ENCODE data around the gene PLTP. TPM values are rescaled to one million over a fixed set of nuclear protein-coding genes. Genes with fewer than 3 reads are reported as not detected.
"Not testable (repeated sequence)": the region's sequence is repeated elsewhere in the genome, so short reads cannot be mapped to it uniquely, and the experiment has no call there.

The PLTP gene
- total RNA-seq, 1 experiment from 2014 or later: 1.4 TPM

DNA sequence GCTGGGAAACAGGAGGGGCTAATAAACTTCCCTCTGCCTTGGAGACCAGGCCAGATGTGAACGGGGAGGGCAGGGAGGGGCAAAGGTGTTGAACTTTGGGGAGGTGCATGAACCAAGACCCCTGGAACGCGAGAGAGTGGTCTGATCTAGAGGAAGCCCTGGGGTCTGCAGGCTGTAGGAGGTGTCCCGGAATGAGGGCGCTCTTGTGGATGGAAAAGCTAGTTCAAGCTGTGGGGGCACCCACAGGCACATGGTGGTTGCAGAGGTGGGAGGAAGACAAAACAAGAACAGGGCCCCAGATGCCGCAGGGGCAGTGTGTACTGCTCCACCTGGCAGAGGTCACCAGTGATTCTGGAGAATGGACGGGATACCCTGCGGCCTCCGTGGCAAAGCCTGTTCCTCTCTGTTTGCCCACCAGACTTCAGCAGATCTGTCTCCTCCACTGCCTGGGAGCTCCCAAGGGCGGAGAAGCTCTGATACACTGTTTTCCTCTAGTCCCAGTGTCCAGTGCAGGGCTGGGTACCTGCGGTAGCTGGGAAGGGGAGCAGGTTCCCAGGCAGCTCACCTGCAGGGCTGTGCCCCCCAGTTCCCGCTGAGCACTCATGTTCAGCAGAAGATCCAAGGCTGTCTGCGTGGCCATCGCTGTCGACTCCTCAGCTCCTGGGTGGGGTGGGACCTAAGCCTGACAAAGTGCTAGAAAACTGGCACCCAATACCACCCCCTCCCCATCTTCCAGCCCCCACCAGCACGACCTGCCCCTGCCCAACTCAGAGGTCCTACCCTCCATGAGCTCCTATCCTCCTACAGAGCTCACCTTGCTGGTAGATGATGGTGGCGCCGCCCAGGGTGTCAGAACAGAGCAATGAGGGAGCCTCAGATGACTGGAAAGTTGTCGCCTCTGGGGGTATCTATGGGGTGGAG is 45.3 kb upstream of the PLTP start:
- Mint-ChIP-seq H3K27me3 (ENCODE audit: unreplicated experiment) (no peaks in the 10 kb centered on the region), H3K9me3 (ENCODE audit: low read depth, unreplicated experiment) (no peaks in the 10 kb centered on the region), H3K4me1 (ENCODE audit: low read depth, unreplicated experiment) (no peaks in the 10 kb centered on the region), H3K27ac (ENCODE audit: unreplicated experiment) (no peak overlapping the region), H3K4me3 (ENCODE audit: low read depth, unreplicated experiment) (no peak overlapping the region), H3K36me3 (ENCODE audit: insufficient read depth, unreplicated experiment) (peaks cover 39% of the 10 kb centered on the region)
- BruUV-seq (replicated peaks): no TSS peak
- no peak for DNase-seq
- CTCF ChIA-PET: interaction anchor here (0.7 to 1.5 kb wide), 2 partner anchors 13 kb away, joined by 3 to 8 read pairs; no protein-coding TSS in a partner anchor
- intact Hi-C loops (cut with micrococcal nuclease; ENCODE audit: unreplicated experiment): no loop called here
- TF ChIP-seq, protein P1, sequence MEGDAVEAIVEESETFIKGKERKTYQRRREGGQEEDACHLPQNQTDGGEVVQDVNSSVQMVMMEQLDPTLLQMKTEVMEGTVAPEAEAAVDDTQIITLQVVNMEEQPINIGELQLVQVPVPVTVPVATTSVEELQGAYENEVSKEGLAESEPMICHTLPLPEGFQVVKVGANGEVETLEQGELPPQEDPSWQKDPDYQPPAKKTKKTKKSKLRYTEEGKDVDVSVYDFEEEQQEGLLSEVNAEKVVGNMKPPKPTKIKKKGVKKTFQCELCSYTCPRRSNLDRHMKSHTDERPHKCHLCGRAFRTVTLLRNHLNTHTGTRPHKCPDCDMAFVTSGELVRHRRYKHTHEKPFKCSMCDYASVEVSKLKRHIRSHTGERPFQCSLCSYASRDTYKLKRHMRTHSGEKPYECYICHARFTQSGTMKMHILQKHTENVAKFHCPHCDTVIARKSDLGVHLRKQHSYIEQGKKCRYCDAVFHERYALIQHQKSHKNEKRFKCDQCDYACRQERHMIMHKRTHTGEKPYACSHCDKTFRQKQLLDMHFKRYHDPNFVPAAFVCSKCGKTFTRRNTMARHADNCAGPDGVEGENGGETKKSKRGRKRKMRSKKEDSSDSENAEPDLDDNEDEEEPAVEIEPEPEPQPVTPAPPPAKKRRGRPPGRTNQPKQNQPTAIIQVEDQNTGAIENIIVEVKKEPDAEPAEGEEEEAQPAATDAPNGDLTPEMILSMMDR (IDR thresholded peaks at IDR 0.05; ENCODE audit: unreplicated experiment): no peak

DNA sequence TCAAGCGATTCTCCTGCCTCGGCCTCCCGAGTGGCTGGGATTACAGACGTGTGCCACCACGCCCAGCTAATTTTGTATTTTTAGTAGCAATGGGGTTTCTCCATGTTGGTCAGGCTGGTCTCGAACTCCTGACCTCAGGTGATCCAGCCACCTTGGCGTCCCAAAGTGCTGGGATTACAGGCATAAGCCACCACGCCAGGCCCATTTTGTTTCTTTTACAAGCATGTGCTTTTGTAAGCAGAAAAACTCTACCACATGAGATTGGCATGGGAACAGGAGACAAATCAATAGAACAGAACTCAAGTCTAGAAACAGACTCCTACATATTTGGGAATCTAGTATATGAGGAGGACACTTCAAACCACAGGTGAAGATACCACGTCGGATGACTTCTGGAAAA is 44.4 kb upstream of the PLTP start:
- H3K9me3 Mint-ChIP-seq (ENCODE audit: low read depth, unreplicated experiment); DNase-seq; H3K27me3 Mint-ChIP-seq (ENCODE audit: unreplicated experiment); intact Hi-C loops (cut with micrococcal nuclease; ENCODE audit: unreplicated experiment); BruUV-seq (replicated peaks); H3K27ac Mint-ChIP-seq (ENCODE audit: unreplicated experiment); H3K4me1 Mint-ChIP-seq (ENCODE audit: low read depth, unreplicated experiment); CTCF ChIA-PET; H3K4me3 Mint-ChIP-seq (ENCODE audit: low read depth, unreplicated experiment): not testable (repeated sequence)
- H3K36me3 Mint-ChIP-seq (ENCODE audit: insufficient read depth, unreplicated experiment): peaks cover 45% of the 10 kb centered on the region

DNA sequence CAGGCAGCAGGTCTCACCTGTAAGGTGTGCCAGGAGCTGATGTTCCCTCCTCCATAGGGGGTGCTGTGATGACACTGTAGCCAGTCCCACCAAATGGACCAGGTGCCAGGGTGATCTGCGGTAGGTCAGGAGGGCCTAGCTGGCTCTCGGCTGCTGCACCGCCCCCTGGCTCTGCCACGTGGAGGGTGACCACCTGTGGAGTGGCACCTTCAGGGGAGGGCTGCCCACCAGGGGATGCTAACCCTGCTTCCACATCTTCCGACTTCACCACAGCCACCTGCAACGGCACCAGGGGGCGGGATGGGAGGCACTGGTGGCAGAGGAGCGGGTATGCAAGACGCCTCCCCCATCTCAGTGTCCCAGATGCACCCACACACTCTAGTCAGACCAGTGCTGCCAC is 41.7 kb upstream of the PLTP start:
- Mint-ChIP-seq H3K36me3 (ENCODE audit: insufficient read depth, unreplicated experiment) (peaks cover 65% of the 10 kb centered on the region), H3K4me1 (ENCODE audit: low read depth, unreplicated experiment) (no peaks in the 10 kb centered on the region), H3K9me3 (ENCODE audit: low read depth, unreplicated experiment) (no peaks in the 10 kb centered on the region), H3K27me3 (ENCODE audit: unreplicated experiment) (no peaks in the 10 kb centered on the region), H3K4me3 (ENCODE audit: low read depth, unreplicated experiment) (no peak overlapping the region), H3K27ac (ENCODE audit: unreplicated experiment) (no peak overlapping the region)
- intact Hi-C loops (cut with micrococcal nuclease; ENCODE audit: unreplicated experiment): no loop called here
- TF ChIP-seq, protein P1 (IDR thresholded peaks at IDR 0.05; ENCODE audit: unreplicated experiment): no peak
- DNase-seq: no peak
- BruUV-seq (replicated peaks): no TSS peak
- CTCF ChIA-PET: interaction anchor here (0.6 kb wide), 1 partner anchor 173 kb away, joined by 9 read pairs; no protein-coding TSS in a partner anchor

DNA sequence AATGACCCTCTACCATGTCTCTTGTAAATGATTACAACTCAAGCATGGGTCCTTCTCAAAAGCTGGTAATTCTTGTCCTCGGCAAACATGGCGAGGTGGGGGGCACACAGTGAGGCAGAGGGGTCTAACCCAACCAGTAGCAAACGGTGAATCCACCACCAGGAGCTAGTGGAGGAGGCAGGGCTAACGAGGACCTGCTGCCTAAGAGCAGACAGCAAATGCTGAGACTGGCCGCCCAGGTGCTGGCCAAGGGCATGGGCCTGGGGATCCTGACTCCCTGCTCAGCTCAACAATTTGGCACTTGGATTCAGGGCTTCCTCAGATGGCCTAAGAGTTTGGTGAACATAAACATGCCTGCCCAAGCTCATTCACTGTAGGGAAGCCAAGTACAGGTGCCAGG is 40.9 kb upstream of the PLTP start:
- TF ChIP-seq, protein P1 (IDR thresholded peaks at IDR 0.05; ENCODE audit: unreplicated experiment): no peak
- no peaks in the 10 kb centered on the region for H3K4me1 Mint-ChIP-seq (ENCODE audit: low read depth, unreplicated experiment)
- peaks cover 72% of the 10 kb centered on the region for H3K36me3 Mint-ChIP-seq (ENCODE audit: insufficient read depth, unreplicated experiment)
- no TSS peak for BruUV-seq (replicated peaks)
- intact Hi-C loops (cut with micrococcal nuclease; ENCODE audit: unreplicated experiment): no loop called here
- H3K4me3 Mint-ChIP-seq (ENCODE audit: low read depth, unreplicated experiment): no peak overlapping the region
- CTCF ChIA-PET: no interaction called here
- no peak for DNase-seq
- no peak overlapping the region for H3K27ac Mint-ChIP-seq (ENCODE audit: unreplicated experiment)
- no peaks in the 10 kb centered on the region for H3K9me3 Mint-ChIP-seq (ENCODE audit: low read depth, unreplicated experiment)
- H3K27me3 Mint-ChIP-seq (ENCODE audit: unreplicated experiment): no peaks in the 10 kb centered on the region
